Stimulated activated naive B cell treated with anti-CD40 and anti-IgM and Interleukin-4, amounts not matched to agents 10 μg/mL and 1 μg/mL and 100 μg/mL, for 72 hours (primary cell): ENCODE data around the gene GK.

Source experiments
- ATAC-seq, 2 donors: fragments of 150-1000 bp; cut with Tn5 transposase; replicated peaks; 2 replicates each; pipeline ENCODE4 v1.10.0; 2021; ENCODE audit warnings: moderate library complexity in 1 of 2
- DNase-seq: peaks from one replicate; pipeline ENCODE4 v3.0.0; 2021
- H3K27ac Mint-ChIP-seq: one replicate; pipeline ENCODE4 v1.8.0; 2022; ENCODE audit warnings: mild to moderate bottlenecking, mixed read lengths
- H3K27me3 Mint-ChIP-seq, 2 donors: one replicate each; pipeline ENCODE4 v1.8.0; 2022; ENCODE audit warnings: mixed read lengths in 2 of 2
- H3K36me3 Mint-ChIP-seq, 2 donors: one replicate each; pipeline ENCODE4 v1.8.0; 2022; ENCODE audit warnings: mixed read lengths in 2 of 2, mild to moderate bottlenecking in 1 of 2
- H3K4me1 Mint-ChIP-seq, 2 donors: one replicate each; pipeline ENCODE4 v1.8.0; 2022; ENCODE audit warnings: mixed read lengths in 2 of 2, mild to moderate bottlenecking in 1 of 2
- H3K4me3 Mint-ChIP-seq, 2 donors: one replicate each; pipeline ENCODE4 v1.8.0; 2022; ENCODE audit warnings: mild to moderate bottlenecking in 2 of 2, mixed read lengths in 2 of 2, moderate library complexity in 1 of 2
- H3K9me3 Mint-ChIP-seq, 2 donors: one replicate each; pipeline ENCODE4 v1.8.0; 2022; ENCODE audit warnings: mixed read lengths in 2 of 2, mild to moderate bottlenecking in 1 of 2

The GK gene

GRCh38 chrX:30779453-30780030, 126.3 kb downstream of the GK start:
- DNase-seq (no peak), ATAC-seq (no peak)
- Mint-ChIP-seq H3K9me3 (peaks cover 0 to 6% of the 10 kb centered on the region in 2 donors), H3K27ac (no peak overlapping the region), H3K36me3 (no peaks in the 10 kb centered on the region), H3K4me1 (no peaks in the 10 kb centered on the region), H3K4me3 (no peak overlapping the region), H3K27me3 (peaks cover 4 to 8% of the 10 kb centered on the region in 2 donors)
